HG03066 (cell line): ENCODE data around the gene ATF6.

Source experiments
- ATAC-seq: cut with Tn5 transposase; IDR thresholded peaks from one replicate; pipeline ENCODE4 v1.9.1; 2021; ENCODE audit warnings: low read depth; ENCODE audit not compliant: unreplicated experiment

The ATF6 gene

GRCh38 chr1:161987872-161988271 is 221.8 kb downstream of the ATF6 start:
- ATAC-seq: no peak

- ATAC-seq: no peak
Measured at GRCh38 chr1:161988413-161988812, 222.3 kb downstream of the ATF6 start.

GRCh38 chr1:161989108-161989507 is 223.0 kb downstream of the ATF6 start:
- no peak for ATAC-seq

- no peak for ATAC-seq
Measured at GRCh38 chr1:161989786-161990185, 223.7 kb downstream of the ATF6 start.

- no peak for ATAC-seq
Measured at GRCh38 chr1:161993576-161993975, 227.5 kb downstream of the ATF6 start.

- no peak for ATAC-seq
Measured at GRCh38 chr1:161994175-161994668, 228.1 kb downstream of the ATF6 start.

- no peak for ATAC-seq
Measured at GRCh38 chr1:161997152-161997551, 231.0 kb downstream of the ATF6 start.

- no peak for ATAC-seq
Measured at GRCh38 chr1:161998811-161999210, 232.7 kb downstream of the ATF6 start.

GRCh38 chr1:161999301-162000052 is 233.4 kb downstream of the ATF6 start:
- no peak for ATAC-seq

GRCh38 chr1:162000053-162000420 is 233.9 kb downstream of the ATF6 start:
- no peak for ATAC-seq

GRCh38 chr1:162003061-162003829 is 237.1 kb downstream of the ATF6 start:
- ATAC-seq: no peak

- no peak for ATAC-seq
Measured at GRCh38 chr1:162003830-162004215, 237.7 kb downstream of the ATF6 start.

GRCh38 chr1:162004441-162004950 is 238.4 kb downstream of the ATF6 start:
- no peak for ATAC-seq

GRCh38 chr1:162006081-162006480 is 240.0 kb downstream of the ATF6 start:
- no peak for ATAC-seq

GRCh38 chr1:162007466-162007865 is 241.3 kb downstream of the ATF6 start:
- ATAC-seq: no peak

- ATAC-seq: no peak
Measured at GRCh38 chr1:162008799-162009198, 242.7 kb downstream of the ATF6 start.

GRCh38 chr1:162009501-162010174 is 243.5 kb downstream of the ATF6 start:
- ATAC-seq: no peak

- no peak for ATAC-seq
Measured at GRCh38 chr1:162010175-162010506, 244.0 kb downstream of the ATF6 start.

GRCh38 chr1:162011337-162012012 is 245.4 kb downstream of the ATF6 start:
- no peak for ATAC-seq

GRCh38 chr1:162013289-162013688 is 247.2 kb downstream of the ATF6 start:
- no peak for ATAC-seq
